ENCODE results near the gene RAB11FIP4.
A peak's percentile ranks its signal among the peaks of the same experiment; 100 is the strongest.

The RAB11FIP4 gene

GRCh38 chr17:31411707-31412285 lies 20.3 kb downstream of the RAB11FIP4 start:
- peak; percentile 36 for DNase-seq

- DNase-seq, result peak; percentile 58
Measured at GRCh38 chr17:31412511-31412910, 21.0 kb downstream of the RAB11FIP4 start.

GRCh38 chr17:31413081-31413799 lies 21.8 kb downstream of the RAB11FIP4 start:
- peak; percentile 24 for DNase-seq

GRCh38 chr17:31413874-31414549 lies 22.5 kb downstream of the RAB11FIP4 start:
- peak; percentile 22 for DNase-seq

- DNase-seq, result peak; percentile 58
Measured at GRCh38 chr17:31414550-31414918, 23.1 kb downstream of the RAB11FIP4 start.

- DNase-seq, result peak; percentile 38
Measured at GRCh38 chr17:31415004-31415454, 23.6 kb downstream of the RAB11FIP4 start.

GRCh38 chr17:31415640-31416502 lies 24.4 kb downstream of the RAB11FIP4 start:
- DNase-seq, result peak; percentile 50

GRCh38 chr17:31416503-31416923 lies 25.0 kb downstream of the RAB11FIP4 start:
- peak; percentile 51 for DNase-seq

- peak; percentile 50 for DNase-seq
Measured at GRCh38 chr17:31417051-31417792, 25.7 kb downstream of the RAB11FIP4 start.

GRCh38 chr17:31418773-31419350 lies 27.4 kb downstream of the RAB11FIP4 start:
- no peak for DNase-seq

GRCh38 chr17:31422443-31422842 lies 31.0 kb downstream of the RAB11FIP4 start:
- DNase-seq, result no peak

- no peak for DNase-seq
Measured at GRCh38 chr17:31424944-31425281, 33.4 kb downstream of the RAB11FIP4 start.

GRCh38 chr17:31425282-31426040 lies 34.0 kb downstream of the RAB11FIP4 start:
- peak; percentile 36 for DNase-seq

- DNase-seq, result peak; percentile 57
Measured at GRCh38 chr17:31427684-31428083, 36.2 kb downstream of the RAB11FIP4 start.

GRCh38 chr17:31428111-31428510 lies 36.6 kb downstream of the RAB11FIP4 start:
- DNase-seq, result peak; percentile 25

GRCh38 chr17:31428512-31428911 lies 37.0 kb downstream of the RAB11FIP4 start:
- DNase-seq, result no peak

- DNase-seq, result peak; percentile 27
Measured at GRCh38 chr17:31431098-31431851, 39.8 kb downstream of the RAB11FIP4 start.

- peak; percentile 56 for DNase-seq
Measured at GRCh38 chr17:31431852-31432658, 40.6 kb downstream of the RAB11FIP4 start.

- peak; percentile 70 for DNase-seq
Measured at GRCh38 chr17:31433091-31433790, 41.8 kb downstream of the RAB11FIP4 start.

All from activated effector memory CD4-positive, alpha-beta T cell treated with anti-CD3 and anti-CD28 coated beads, Interleukin-2, amount 50 U/mL, for 16 hours (primary cell).